K562 (cell line): ENCODE results near the gene HSPB6. TPM values are rescaled to one million over a fixed set of nuclear protein-coding genes. Genes with fewer than 3 reads are reported as not detected.

Experiments used
- CTCFL ChIP-seq: IDR thresholded peaks from 2 replicates; pipeline ENCODE4 v1.6.1; 2011; ENCODE audit warnings: borderline replicate concordance, low read depth, mild to moderate bottlenecking, moderate library complexity, low read length; ENCODE audit not compliant: insufficient read depth, poor library complexity, severe bottlenecking
- DNMT1 ChIP-seq: fragments of 450-650 bp; IDR thresholded peaks from 2 replicates; pipeline ENCODE4 v1.6.1; 2016; ENCODE audit warnings: antibody characterized with exemption, mild to moderate bottlenecking
- EHMT2 ChIP-seq: fragments of 450-650 bp; IDR thresholded peaks from 2 replicates; pipeline ENCODE4 v1.6.1; 2018; ENCODE audit warnings: antibody characterized with exemption
- FOXM1 ChIP-seq, 2 experiments: fragments of 450-650 bp in 1 of 2; sonication (generic) in 1 of 2; formaldehyde crosslinking in 1 of 2; IDR thresholded peaks; 2 replicates each; pipeline versions ENCODE4 v1.6.1 to v1.9.0; 2017 to 2022; ENCODE audit warnings: low read depth in 2 of 2, mild to moderate bottlenecking in 2 of 2, missing genetic modification reagents in 1 of 2, moderate library complexity in 1 of 2
- TAF9B ChIP-seq: fragments of 450-650 bp; IDR thresholded peaks from 2 replicates; pipeline ENCODE4 v1.6.1; 2018; ENCODE audit warnings: mild to moderate bottlenecking; ENCODE audit not compliant: partially characterized antibody
- THRAP3 ChIP-seq: fragments of 450-650 bp; IDR thresholded peaks from 2 replicates; pipeline ENCODE4 v1.6.1; 2016; ENCODE audit warnings: mild to moderate bottlenecking, inconsistent platforms, borderline replicate concordance
- ZHX1 ChIP-seq: fragments of 150-350 bp; conservative IDR thresholded peaks from 2 replicates; pipeline ENCODE4 v1.6.1; 2014; ENCODE audit warnings: low read length
- ZNF24 ChIP-seq: fragments of 450-650 bp; IDR thresholded peaks from 2 replicates; pipeline ENCODE4 v1.6.1; 2016
- ZNF311 ChIP-seq: fragments of 250-450 bp; sonication (Bioruptor Pico); IDR thresholded peaks from 2 replicates; pipeline ENCODE4 v1.4.0; 2020; ENCODE audit warnings: mild to moderate bottlenecking, moderate library complexity
- ZNF431 ChIP-seq: sonication (generic); formaldehyde crosslinking; IDR thresholded peaks from 2 replicates; pipeline ENCODE4 v1.8.0; 2022; ENCODE audit warnings: mild to moderate bottlenecking, missing genetic modification reagents
- ZNF583 ChIP-seq: fragments of 250-450 bp; sonication (Bioruptor Pico); IDR thresholded peaks from 2 replicates; pipeline ENCODE4 v1.4.0; 2020
- polyA plus RNA-seq, 8 experiments: library from polyadenylated mRNA; depleted of rRNA in 4 of 8; stranded (reverse) in 5 of 8; unstranded in 3 of 8; fragments of >200 nt; fragmentation: Nextera tagmentation in 2 of 8; fragmentation: Illumina TruSeq in 1 of 8; extraction: Ambion mirVana in 2 of 8; extraction: Trizol in 1 of 8; gene quantifications; 2 replicates each; pipeline versions ENCODE4 v1.2.1 to v1.2.3, GENCODE V29; 2011 to 2014; ENCODE audit warnings: inconsistent platforms in 1 of 8, missing spikeins in 1 of 8
- total RNA-seq, 7 experiments: library from RNA; depleted of rRNA in 6 of 7; stranded (reverse); fragments of >200 nt in 6 of 7; fragmentation: Illumina TruSeq in 2 of 7; extraction: Trizol in 2 of 7; gene quantifications; 2 replicates each; pipeline versions ENCODE4 v1.2.1 to v1.2.3, GENCODE V29; 2011 to 2021; ENCODE audit warnings: low replicate concordance in 1 of 7
- TF ChIP-seq, protein P1 (sequence below): sonication (generic); formaldehyde crosslinking; IDR thresholded peaks from 2 replicates; pipeline ENCODE4 v1.8.1; 2023; ENCODE audit warnings: mild to moderate bottlenecking, missing genetic modification reagents
- TF ChIP-seq, protein P2 (sequence below), 2 experiments: fragments of 200-800 bp in 1 of 2; sonication (Bioruptor generic) in 1 of 2; sonication (generic) in 1 of 2; formaldehyde crosslinking in 1 of 2; IDR thresholded peaks in 1 of 2; conservative IDR thresholded peaks in 1 of 2; 2 replicates each; pipeline versions ENCODE4 v1.5.0 to v1.6.1; 2016 to 2020; ENCODE audit warnings: missing compliant biosample characterization in 1 of 2, missing genetic modification characterization in 1 of 2, missing genetic modification reagents in 1 of 2
- TF ChIP-seq, protein P3 (sequence below): fragments of 450-650 bp; formaldehyde crosslinking; IDR thresholded peaks from 2 replicates; pipeline ENCODE4 v1.4.0; 2020; ENCODE audit warnings: mild to moderate bottlenecking, moderate library complexity

Gene HSPB6
- total and polyA plus RNA-seq, 9 of the 15 experiments (the other 6 are each of a cell fraction or from before 2014, with no cell fraction given), result 0.55 TPM; not detected in 8

DNA sequence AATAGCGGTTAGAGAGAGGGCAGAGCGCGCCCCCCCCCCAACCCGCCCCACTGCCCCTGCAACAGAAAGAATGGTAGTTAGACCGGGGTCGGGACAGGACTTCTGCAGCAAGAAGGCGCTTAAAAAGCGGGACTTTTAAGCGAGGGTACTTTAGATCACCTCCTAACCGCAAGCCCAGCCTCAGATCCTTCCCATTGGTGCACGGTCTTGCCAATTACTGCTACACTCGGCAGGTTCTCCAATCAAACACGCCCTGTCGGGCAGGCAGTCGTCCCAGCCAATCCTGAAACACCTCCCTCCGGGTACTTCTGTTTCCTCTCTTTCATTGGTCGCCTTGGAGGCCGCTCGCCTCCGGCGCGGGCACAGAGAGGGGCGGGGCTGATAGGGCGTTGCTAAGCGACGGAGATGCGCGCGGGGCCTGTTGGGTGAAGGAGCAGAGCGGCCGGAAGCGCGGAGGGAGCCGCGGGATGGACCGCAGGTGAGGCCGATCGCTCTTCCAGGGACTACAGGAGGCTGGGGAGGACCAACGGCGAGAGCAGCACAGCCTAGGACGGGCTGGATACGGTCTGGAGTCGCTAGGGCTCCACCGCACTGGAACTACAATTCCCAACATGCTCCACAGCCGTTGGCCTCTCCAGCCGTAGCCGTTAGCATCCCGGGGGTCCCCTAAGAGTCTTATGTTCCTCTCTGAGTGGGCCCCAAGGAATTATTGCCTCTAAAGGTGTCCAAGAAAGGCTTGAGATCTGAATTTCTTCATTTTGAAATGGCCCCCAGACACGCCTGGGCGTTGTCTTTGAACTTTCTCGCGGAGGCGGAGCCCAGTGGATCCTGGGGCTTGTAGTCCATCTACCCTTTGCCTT, 1.1 kb upstream of the HSPB6 start, which contains the start of gene PROSER3 (continued):
- TF ChIP-seq CTCFL (no peak), TAF9B (no peak), THRAP3 (no peak), ZNF311 (CRISPR knock-in tag) (peak; percentile 70; the same call in 1 of the 2 replicates), EHMT2 (no peak), ZNF24 (no peak), FOXM1 (IDR thresholded peaks at IDR 0.05; ENCODE audit: low read depth) (peak; percentile 53), FOXM1 (CRISPR knock-in tag; IDR thresholded peaks at IDR 0.05; ENCODE audit: low read depth) (no peak), ZNF583 (CRISPR knock-in tag) (0 out of 2 replicates have a peak, but pooled peaks have one; percentile 21), DNMT1 (no peak), ZNF431 (no peak), ZHX1 (no peak)
- TF ChIP-seq, protein P1, sequence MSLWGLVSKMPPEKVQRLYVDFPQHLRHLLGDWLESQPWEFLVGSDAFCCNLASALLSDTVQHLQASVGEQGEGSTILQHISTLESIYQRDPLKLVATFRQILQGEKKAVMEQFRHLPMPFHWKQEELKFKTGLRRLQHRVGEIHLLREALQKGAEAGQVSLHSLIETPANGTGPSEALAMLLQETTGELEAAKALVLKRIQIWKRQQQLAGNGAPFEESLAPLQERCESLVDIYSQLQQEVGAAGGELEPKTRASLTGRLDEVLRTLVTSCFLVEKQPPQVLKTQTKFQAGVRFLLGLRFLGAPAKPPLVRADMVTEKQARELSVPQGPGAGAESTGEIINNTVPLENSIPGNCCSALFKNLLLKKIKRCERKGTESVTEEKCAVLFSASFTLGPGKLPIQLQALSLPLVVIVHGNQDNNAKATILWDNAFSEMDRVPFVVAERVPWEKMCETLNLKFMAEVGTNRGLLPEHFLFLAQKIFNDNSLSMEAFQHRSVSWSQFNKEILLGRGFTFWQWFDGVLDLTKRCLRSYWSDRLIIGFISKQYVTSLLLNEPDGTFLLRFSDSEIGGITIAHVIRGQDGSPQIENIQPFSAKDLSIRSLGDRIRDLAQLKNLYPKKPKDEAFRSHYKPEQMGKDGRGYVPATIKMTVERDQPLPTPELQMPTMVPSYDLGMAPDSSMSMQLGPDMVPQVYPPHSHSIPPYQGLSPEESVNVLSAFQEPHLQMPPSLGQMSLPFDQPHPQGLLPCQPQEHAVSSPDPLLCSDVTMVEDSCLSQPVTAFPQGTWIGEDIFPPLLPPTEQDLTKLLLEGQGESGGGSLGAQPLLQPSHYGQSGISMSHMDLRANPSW (CRISPR knock-in tag), result no peak
- TF ChIP-seq, protein P2, sequence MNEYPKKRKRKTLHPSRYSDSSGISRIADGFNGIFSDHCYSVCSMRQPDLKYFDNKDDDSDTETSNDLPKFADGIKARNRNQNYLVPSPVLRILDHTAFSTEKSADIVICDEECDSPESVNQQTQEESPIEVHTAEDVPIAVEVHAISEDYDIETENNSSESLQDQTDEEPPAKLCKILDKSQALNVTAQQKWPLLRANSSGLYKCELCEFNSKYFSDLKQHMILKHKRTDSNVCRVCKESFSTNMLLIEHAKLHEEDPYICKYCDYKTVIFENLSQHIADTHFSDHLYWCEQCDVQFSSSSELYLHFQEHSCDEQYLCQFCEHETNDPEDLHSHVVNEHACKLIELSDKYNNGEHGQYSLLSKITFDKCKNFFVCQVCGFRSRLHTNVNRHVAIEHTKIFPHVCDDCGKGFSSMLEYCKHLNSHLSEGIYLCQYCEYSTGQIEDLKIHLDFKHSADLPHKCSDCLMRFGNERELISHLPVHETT (CRISPR knock-in tag; conservative IDR thresholded peaks at IDR 0.05 in 1 of 2, IDR thresholded peaks at IDR 0.05 in 1 of 2), result no peak
- TF ChIP-seq, protein P3, sequence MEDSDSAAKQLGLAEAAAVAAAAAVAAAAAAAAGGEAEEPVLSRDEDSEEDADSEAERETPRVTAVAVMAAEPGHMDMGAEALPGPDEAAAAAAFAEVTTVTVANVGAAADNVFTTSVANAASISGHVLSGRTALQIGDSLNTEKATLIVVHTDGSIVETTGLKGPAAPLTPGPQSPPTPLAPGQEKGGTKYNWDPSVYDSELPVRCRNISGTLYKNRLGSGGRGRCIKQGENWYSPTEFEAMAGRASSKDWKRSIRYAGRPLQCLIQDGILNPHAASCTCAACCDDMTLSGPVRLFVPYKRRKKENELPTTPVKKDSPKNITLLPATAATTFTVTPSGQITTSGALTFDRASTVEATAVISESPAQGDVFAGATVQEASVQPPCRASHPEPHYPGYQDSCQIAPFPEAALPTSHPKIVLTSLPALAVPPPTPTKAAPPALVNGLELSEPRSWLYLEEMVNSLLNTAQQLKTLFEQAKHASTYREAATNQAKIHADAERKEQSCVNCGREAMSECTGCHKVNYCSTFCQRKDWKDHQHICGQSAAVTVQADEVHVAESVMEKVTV (CRISPR knock-in tag), result no peak
